HG03108 (cell line): ENCODE results near the gene ADARB2.

Experiments
- ATAC-seq: cut with Tn5 transposase; IDR thresholded peaks from one replicate; pipeline ENCODE4 v1.9.1; 2021; ENCODE audit warnings: moderate library complexity; ENCODE audit not compliant: unreplicated experiment

ADARB2 gene

DNA sequence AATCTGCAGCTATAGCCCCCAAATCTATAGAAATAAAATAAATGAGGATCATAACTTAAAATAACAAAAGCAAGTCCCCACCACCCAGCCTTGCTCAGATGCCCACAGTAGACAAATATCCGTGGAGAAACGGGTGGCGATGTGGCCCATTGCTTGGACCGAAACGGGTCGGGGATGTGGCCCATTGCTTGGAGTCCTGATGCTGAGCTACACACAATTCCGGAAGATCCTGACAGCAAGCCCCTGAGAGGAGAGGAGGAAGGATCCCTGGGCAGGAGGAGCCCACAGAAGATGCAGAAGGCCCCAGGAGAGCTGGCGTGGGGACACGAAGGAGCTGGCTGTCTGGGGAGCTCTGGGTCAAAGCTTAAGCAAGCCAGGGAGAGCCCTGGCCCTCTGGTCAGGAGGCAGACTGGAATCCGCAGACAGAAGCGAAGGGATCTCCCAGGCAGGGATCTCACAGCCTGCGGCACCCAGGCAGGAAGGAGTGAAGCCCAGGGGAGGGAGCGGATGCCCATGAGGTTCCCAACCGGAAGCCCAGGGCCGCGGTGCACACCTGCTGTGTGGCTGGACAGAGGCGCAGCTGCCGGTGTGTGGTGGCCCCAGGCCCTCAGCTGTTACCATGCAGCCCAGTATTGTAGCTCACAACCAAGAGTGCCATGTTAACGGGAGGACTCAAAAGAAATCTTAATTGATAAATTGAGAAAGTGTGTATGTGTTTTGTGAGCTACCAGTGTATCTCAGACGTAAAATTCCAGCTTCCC, 138.8 kb downstream of the ADARB2 start:
- ATAC-seq = no peak

DNA sequence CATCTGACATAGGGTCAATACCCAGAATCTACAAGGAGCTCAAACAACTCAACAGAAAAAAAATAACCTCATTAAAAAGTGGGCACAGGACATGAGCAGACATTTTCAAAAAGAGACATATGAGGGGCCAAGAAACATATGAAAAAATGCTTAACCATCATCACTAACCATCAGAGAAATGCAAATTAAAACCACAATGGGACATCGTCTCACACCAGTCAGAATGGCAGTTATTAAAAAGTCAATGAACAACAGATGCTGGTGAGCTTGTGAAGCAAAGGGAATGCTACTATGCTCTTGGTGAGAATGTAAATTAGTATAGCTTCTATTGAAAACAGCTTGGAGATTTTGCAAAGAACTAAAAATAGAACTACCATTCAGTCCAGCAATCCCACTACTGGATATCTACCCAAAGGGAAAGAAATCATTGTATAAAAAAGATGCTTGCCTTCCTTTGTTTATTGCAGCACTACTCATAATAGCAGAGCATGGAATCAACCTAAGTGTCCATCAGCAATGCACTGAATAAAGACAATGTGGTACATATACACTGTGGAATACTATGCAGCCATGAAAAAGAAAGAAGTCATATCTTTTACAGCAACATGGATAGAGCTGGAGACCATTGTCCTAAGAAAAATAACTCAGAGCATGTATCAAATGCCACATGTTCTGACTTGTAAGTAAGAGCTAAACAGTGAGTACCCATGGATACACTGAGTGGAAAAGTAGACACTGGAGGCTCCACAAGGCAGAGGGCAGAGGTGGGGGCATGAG, 139.8 kb downstream of the ADARB2 start:
- ATAC-seq = peak; percentile 47

DNA sequence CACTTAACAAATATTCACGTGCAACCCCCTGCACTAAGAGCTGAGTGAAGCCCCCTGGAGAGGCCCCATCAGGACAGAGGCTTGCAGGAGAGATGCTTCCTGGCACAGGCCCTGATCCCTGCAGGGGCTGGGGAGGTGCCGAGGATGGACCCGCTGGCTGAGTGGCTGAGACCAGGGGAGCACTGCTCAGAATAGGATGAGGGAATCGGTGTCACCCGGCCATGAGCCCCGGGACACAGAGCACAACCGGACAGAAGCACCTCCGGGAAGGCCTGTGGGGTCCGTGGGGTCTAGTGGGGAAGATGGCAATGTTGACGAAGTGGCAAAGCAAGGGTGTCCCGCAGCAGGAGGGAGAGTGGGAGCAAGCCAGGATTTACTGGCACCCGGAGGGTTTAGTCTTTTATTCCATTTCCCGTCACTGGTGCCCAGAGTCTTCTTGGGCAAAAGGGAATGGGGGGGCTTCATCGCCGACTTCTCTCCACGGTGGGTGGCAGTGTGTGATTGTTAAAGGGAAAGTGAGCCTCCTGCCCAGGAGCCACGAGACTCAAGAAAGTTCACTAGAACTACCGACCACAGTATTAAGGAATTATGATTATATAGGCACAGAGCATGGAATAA, 140.7 kb downstream of the ADARB2 start:
- no peak for ATAC-seq

DNA sequence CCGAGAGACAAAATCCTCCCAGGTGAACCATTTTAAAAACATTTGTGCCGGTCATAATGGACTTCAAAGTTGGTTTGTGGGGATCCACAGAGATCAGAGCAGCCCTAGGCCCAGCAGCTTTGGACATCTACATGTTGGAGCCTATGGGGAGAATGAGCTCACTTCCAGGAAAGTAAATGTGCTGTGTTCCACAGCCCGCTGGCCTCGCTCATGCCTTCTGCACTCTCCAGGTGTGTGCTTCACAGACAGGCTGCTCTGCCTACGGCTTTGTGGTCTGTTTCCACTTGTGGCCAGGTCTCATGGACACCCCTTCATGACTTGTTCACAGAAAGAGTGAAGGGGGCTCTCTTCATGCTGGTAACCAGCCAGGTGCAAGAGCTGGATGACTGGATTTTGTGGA, 141.6 kb downstream of the ADARB2 start:
- ATAC-seq = no peak

DNA sequence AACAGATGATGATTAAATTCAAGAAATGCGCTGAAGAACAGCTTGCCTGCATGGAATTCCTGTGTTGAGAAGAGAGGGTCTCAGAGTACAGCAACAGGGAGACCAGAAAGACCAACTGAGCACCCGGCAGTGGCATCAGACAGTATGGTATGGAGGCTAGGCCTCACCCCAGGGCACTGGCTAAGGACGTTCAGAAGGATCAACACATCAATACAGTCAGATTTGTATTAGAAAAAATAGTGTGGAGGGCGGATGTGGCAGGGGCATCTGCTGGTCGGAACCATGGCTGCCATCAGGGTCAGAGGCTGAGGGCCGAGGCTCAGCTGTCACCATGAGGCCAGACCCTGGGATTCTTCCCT, 142.1 kb downstream of the ADARB2 start:
- no peak for ATAC-seq

DNA sequence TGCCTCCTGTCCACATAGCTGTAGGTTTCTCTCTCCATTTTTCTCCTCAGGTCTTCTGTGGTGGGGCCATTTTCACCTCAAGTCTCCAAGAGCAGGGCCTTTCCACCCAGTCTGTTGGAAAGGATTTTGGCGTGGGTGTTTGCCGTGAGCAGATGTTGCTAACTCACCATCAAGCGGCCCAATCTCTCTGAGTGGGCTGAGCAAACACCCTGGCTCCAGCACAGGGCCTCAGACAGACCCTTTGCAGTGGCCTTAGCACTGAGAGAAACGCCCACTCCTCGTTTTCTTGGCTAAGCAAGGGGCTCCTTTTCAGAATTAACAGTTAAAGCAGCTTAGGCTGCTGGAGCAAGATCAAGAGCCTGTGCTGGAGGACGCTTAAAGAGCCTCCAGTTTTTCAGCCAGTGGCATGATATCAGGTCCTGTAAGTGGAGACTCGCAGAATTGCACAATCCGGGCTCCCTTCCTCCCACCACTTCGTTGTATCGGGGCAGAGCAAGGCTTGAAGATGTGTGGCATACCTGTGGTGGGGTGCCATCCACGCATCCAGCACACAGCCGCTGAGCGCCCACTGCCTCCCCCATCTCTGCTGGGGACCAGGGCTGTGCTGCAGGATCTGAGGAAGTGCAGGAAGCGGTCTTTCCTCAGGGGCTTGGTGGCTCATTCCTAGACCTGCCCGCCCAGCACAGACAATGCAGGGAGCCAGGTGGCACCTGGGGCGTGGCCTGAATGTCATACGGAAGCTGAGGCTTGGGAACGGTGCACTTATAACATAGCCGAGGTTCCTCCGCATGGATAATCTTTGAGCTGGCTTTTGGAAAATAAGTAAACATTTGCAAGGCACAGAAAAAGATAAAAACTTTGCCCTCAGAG, 142.7 kb downstream of the ADARB2 start:
- ATAC-seq = no peak

DNA sequence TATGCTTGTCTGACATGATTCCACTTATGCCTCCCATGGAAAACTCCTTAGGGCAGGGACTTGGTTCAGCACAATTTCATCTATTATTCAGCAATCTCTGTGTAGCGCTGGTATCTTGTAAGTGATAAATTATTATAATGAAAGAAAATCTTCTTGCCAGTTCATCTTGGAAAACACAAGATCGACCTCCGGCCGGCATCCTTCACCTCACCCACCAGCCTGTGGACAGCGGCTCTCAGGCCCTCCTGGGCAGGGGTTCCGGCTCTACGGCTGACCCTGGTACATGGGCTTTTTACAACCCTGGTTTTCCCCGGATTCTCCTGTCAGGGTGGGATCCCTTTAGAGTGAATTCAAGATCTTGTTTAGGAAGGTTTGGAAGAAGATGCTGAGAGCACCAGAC, 145.6 kb downstream of the ADARB2 start:
- no peak for ATAC-seq

DNA sequence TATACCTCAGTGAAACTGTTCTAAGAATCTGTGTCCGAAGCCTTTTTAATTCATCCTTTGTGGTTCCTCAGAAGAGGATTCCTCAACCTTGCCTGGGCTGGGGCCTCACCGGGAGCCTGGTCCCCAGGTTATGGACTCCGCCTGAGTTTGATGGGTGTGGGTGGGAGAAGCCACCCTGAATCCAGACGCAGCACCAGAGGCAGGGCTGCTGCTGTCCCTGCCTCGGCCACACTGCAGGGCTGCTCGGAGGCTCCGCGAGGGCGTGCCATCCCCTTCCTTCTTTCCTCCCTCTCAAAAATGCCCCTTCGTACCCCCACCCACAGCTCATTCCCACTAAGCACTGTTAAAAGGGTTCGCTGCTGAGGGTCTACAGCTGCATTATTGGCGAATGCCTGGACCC, 146.3 kb downstream of the ADARB2 start:
- ATAC-seq = no peak

DNA sequence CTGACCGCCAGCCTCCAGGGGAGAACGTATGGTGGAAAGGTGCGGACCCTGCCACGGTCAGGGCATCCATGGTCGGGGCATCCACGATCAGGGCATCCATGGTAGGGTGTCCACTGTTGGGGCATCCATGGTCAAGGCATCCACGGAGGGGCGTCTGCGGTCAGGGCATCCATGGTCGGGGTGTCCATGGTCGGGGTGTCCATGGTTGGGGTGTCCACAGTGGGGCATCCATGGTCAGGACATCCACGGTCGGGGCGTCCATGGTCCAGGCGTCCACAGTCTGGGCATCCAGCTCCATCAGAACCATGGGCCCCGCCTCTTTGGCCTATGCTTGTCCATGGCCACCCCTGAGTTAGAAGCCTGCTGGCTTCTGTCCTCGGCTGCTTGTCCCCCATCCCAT, 148.1 kb downstream of the ADARB2 start:
- no peak for ATAC-seq

DNA sequence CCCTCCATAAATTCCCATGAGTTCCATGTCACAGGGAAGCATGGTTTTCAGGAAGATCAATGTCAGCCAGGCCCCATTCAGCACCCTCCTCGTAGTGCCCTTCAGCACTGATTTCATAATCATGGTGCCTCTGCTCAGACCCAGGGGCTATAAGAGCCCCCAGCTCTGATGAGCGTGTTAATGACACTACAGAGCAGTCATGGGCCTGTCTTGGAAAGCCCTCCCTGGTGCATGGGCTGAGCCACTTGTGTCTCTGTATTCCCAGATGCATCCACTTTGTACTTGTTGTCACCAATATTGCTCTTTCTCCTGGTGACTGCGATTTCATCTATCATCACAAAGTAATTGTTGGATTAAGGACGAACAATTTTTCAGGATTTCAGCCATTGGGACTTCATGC, 154.6 kb downstream of the ADARB2 start:
- ATAC-seq = no peak

DNA sequence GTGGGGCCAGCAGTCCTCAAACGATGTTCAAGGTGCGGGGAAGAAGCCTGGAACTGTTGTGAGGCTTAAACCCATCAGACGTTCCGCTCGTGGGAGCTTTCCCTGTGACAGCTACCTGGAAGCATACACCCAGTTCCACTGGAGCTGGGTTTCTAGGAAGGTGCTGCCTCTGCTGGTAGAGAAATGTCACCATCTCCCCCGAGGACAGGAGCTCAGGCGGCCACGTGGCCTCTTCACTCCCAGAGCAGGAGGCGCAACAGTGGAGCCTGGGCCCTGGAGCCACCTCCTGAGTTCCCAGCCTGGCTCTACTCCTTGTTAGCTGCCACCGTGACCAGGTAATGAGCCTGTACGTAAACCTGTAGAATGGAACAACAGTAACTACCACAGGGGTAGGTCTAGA, 156.1 kb downstream of the ADARB2 start:
- ATAC-seq = no peak

DNA sequence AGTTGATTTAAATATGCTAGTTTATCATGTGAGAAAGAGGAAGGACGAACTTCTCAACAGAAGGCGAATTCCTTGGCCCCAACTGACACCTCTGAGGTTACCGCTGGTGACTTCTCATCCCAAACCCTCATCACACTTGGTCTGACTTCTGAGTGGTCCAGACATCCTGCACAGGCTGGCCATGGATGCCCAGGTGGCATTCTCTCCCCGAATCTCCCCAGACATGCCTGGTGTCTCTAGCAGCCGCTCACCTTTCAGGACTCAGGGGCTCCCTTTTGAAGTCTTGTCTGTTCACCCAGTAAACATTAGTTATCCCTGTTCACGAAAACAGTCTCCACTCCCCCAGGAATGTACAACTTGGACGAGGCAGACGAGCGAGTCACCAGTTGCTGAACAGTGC, 157.7 kb downstream of the ADARB2 start:
- no peak for ATAC-seq

DNA sequence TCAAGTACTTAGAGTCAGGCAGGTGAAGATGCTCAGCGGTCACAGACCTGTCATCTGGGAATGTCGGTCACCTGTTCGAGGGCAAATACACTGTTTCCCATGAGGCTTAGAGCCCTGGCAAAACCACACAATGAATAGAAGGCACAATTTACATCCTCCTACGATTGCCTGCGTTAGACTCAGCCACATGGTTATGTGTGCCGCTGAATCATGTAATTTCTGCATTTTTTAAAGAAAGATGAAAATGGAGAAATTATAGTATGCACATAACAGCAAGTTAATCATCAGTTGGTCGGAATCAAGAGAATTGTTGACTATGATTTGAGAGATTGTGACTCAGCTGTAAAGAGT, 158.2 kb downstream of the ADARB2 start:
- ATAC-seq = no peak

DNA sequence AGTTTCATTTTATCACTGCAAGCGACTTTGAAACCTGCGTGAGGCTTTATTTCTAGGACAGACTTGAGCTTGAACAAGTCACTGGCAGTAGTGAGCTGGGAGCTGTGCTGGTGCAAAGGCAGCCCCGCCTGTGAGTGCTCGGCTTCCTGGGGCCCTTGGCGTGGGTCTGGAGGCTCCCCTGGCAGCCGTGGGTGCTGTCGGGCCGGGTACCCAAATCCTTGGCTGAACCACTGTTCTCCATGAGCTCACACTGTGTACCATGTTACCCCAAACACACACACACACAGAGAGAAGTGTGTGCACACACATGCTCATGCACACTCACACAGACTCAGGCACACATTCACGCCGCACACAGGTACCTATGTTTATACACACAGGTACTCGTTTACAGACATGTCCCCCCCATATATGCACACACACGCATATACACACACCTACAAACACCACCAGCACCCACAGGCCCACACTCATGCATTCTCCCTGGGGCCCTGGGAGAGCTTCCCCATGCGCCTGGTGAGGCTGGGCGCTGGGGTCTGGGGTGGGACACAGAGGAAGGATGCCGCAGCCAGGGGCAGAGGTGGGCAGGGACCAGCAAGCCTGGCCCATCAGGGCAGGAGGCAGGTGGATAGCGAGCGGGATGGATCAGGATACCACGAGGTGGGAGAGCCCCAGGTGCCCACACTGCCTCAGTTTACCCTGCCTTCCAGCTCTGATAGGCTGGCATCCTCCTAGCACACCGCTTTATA, 158.8 kb downstream of the ADARB2 start:
- no peak for ATAC-seq

DNA sequence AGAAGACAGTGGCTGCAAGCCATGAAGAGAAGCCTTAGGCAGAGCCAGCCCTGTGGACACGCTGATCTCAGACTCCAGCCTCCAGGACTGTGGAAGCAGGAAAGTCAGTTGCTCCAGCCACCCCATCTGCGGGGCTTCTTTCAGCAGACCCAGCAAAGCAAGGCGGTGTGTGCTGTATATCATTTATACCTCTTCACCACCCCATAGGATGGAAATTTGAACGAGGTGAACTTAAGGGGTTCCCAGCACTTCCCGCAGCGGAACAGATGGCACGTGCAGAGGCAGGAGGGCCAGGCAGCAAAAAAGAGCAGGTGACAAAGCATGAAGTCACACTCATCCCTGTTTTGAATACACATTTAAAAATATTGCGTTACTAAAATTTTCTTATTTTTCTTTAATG, 159.4 kb downstream of the ADARB2 start:
- ATAC-seq = no peak

DNA sequence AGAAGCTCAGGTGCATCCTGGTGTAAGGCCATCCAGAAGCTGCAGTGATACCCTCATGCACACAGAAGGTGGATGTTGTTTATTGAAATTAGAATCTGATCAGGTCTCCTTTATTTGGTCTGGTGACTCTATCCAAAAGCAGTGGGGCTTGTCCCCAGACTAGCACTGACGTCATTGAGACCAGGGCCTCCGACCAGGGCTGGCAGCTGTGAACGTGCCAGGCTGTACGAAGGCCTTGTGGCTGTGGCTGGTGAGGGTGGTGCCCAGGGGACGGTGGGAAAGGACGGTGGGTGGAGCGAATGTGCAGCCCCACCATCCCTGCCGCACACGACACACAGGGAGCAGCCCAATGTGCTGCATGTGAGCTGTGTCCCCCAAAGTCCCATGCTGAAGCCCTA, 160.0 kb downstream of the ADARB2 start:
- no peak for ATAC-seq

DNA sequence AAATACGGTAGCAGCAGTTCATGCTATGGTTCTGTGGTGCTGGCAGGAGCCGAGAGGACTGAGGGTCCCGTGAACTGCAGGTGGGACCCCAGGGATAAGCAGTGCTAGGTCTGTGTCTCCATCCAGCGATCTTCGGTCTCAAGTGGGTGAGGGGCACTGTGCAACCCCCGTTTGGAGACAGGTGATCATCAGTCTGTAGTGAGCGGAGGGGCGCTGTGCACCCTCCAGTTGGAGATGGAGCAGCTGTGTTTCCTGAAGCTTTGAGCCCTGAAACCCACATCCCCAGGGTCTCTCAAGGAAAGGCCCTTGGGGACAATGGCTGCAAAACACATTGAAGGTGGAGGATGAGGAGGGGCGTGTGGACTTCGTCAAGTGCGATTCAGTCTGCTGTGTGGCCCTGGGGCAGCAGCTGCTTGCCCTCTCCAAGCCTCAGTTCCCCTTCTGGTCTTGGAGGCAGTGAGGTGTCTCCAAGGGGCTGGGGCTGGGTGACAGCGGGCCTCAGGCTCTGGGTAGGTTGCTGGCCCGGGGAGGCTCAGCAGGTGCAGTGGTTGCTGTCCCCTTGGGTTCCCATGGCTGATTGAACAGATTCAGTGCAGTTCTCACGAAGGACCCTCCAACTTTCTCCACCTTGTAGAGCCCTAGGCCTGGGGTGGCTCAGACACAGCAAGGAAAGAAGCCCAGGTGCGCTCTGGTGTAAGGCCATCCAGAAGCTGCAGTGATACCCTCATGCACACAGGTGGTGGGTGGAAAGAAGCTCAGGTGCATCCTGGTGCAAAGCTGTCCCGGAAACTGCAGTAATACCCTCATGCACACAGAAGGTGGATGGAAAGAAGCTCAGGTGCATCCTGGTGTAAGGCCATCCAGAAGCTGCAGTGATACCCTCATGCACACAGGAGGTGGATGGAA, 160.6 kb downstream of the ADARB2 start:
- ATAC-seq = no peak

DNA sequence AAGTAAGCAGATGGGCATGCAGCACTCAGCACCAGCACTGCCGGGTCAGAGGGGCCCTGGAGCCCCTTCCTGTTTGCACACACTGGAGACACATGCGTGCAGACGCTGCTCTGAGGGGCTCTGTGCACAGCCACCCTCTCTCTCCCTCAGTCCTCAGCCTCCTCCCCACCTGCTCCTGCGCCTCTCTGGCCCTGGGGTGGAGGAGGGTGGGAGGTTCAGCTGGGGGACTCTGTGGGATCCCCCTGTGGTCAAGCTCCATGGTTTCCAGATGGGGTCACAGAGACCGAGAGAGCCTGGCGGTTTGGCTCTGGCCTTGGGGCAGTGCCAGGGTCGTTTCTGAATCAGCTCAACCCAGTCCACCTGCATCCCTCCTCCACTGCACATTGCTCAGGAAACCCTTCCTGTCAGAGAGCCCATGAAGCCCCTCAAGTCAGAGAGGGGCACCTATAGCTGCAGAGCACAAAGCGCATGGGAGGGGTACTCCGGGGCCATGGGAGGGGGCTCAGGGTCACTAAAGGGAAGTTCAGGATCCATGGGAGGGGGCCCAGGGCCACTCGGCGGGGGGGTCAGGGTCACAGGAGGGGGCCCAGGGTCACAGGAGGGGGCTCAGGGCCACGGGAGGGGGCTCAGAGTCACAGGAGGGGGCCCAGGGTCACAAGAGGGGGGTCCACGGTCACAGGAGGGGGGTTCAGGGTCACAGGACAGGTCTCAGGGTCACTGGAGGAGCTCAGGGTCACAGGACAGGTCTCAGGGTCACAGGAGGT, 161.7 kb downstream of the ADARB2 start:
- no peak for ATAC-seq

DNA sequence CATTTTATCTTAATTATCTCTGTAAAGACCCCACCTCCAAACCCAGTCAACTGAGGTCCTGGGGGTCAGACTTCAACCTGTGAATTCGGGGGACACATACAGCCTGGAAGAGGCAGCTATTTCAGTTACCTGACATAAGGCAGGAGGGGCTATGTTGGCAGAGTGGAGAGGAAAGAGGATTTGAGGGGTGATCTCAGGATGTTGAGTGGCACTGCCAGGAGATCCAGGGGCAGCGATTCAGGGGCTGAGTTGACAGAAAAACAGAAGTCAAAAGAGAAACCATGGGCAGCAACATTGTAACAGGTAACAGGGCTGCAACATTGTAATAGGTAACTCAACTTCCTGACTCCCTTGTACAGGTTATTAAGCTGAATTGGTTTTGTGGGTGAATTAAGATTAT, 162.6 kb downstream of the ADARB2 start:
- ATAC-seq = no peak
